GM12874 (cell line): ENCODE results near the gene MPPED1.

Source experiments
- CTCF ChIP-seq: IDR thresholded peaks from 2 replicates; pipeline ENCODE4 v1.5.1; 2011; ENCODE audit warnings: low read depth, mild to moderate bottlenecking, control low read depth, low read length, moderate library complexity; ENCODE audit not compliant: insufficient read depth

MPPED1 gene

GRCh38 chr22:43434928-43435311 lies 23.1 kb downstream of the MPPED1 start:
- no peak for TF ChIP-seq CTCF

GRCh38 chr22:43435851-43436811 lies 24.3 kb downstream of the MPPED1 start:
- TF ChIP-seq CTCF: no peak

- TF ChIP-seq CTCF: no peak
Measured at GRCh38 chr22:43436868-43437267, 25.1 kb downstream of the MPPED1 start.

- TF ChIP-seq CTCF: no peak
Measured at GRCh38 chr22:43437871-43438475, 26.2 kb downstream of the MPPED1 start.

- TF ChIP-seq CTCF: no peak
Measured at GRCh38 chr22:43438666-43439347, 27.0 kb downstream of the MPPED1 start.

GRCh38 chr22:43439368-43440103 lies 27.7 kb downstream of the MPPED1 start:
- TF ChIP-seq CTCF: no peak

- TF ChIP-seq CTCF: no peak
Measured at GRCh38 chr22:43440104-43440387, 28.2 kb downstream of the MPPED1 start.
